ENCODE measurements around the gene ATP10A. TPM values are rescaled to one million over a fixed set of nuclear protein-coding genes. Genes with fewer than 3 reads are reported as not detected.

Gene ATP10A
- total RNA-seq, 4 donors from 2014 or later, result 3.8 to 7.1 (median 5.2) TPM

DNA sequence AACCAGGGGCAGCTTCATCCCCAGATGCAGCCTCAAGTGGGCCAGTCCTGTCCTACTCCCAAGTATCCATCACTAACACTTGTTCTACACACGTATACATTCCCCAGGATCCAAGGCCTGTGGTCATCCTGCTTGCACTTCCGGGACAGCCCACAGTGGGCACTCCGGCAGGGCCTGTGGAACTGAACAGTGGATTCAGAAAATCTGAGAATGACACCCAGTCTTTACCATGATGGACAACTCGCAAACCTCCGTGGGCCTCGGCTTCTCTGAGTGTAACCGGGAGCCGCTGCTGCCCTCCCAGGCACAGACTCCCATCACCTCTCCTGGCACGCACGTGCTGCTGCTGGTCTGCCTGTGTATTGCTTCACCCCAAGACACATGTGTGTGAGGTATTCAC lies 59.6 kb downstream of the ATP10A start:
- 94% methylated on average over 6 of the region's 10 CpGs for WGBS
- DNase-seq (ENCODE audit: low spot score in 2 of 2), result no peak
- no peaks in the 10 kb centered on the region for H3K9me3 ChIP-seq

DNA sequence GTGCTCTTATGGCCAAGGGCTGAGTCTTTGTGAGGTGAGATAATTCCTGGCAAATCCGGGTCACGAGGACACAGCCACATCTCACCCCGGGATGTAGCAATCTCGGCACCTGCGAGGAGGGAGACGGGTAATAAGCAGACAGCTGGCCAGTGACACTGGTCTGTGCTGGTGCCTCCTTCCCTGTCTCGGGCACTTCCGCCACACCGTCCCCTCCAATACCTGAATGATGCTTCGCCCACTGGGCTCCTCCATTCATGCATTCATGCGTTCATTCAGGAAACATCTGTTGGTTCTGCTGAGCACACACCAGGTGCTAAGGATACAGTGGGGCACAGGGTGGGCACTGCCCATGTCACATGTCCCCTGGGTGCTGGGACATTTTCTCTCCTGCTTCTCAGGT lies 60.1 kb downstream of the ATP10A start:
- Histone ChIP-seq H3K27ac (no peak overlapping the region), H3K27me3 (no peaks in the 10 kb centered on the region), H3K36me3 (no peaks in the 10 kb centered on the region), H3K4me3 (no peak overlapping the region), H3K9me3 (no peaks in the 10 kb centered on the region), H3K4me1 (peaks cover 34% of the 10 kb centered on the region)
- WGBS, result 94% methylated on average over 11 of the region's 11 CpGs
- TF ChIP-seq EP300 (IDR thresholded peaks at IDR 0.05) (no peak), POLR2A (IDR thresholded peaks at IDR 0.05) (no peak), POLR2AphosphoS5 (IDR thresholded peaks at IDR 0.05) (no peak)
- TF ChIP-seq, protein P1, sequence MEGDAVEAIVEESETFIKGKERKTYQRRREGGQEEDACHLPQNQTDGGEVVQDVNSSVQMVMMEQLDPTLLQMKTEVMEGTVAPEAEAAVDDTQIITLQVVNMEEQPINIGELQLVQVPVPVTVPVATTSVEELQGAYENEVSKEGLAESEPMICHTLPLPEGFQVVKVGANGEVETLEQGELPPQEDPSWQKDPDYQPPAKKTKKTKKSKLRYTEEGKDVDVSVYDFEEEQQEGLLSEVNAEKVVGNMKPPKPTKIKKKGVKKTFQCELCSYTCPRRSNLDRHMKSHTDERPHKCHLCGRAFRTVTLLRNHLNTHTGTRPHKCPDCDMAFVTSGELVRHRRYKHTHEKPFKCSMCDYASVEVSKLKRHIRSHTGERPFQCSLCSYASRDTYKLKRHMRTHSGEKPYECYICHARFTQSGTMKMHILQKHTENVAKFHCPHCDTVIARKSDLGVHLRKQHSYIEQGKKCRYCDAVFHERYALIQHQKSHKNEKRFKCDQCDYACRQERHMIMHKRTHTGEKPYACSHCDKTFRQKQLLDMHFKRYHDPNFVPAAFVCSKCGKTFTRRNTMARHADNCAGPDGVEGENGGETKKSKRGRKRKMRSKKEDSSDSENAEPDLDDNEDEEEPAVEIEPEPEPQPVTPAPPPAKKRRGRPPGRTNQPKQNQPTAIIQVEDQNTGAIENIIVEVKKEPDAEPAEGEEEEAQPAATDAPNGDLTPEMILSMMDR (IDR thresholded peaks at IDR 0.05), result no peak
- no peak for DNase-seq (ENCODE audit: low spot score in 2 of 2)

More for the DNA sequence above, 59.6 kb downstream of the ATP10A start:
- H3K4me3 ChIP-seq, result no peak overlapping the region
- no peak overlapping the region for H3K27ac ChIP-seq
- H3K4me1 ChIP-seq, result peaks cover 29% of the 10 kb centered on the region
- H3K36me3 ChIP-seq, result no peaks in the 10 kb centered on the region
- H3K27me3 ChIP-seq, result no peaks in the 10 kb centered on the region
- no peak for TF ChIP-seq EP300 (IDR thresholded peaks at IDR 0.05)
- TF ChIP-seq, protein P1 (IDR thresholded peaks at IDR 0.05), result no peak
- no peak for TF ChIP-seq POLR2AphosphoS5 (IDR thresholded peaks at IDR 0.05)
- TF ChIP-seq POLR2A (IDR thresholded peaks at IDR 0.05), result no peak

DNA sequence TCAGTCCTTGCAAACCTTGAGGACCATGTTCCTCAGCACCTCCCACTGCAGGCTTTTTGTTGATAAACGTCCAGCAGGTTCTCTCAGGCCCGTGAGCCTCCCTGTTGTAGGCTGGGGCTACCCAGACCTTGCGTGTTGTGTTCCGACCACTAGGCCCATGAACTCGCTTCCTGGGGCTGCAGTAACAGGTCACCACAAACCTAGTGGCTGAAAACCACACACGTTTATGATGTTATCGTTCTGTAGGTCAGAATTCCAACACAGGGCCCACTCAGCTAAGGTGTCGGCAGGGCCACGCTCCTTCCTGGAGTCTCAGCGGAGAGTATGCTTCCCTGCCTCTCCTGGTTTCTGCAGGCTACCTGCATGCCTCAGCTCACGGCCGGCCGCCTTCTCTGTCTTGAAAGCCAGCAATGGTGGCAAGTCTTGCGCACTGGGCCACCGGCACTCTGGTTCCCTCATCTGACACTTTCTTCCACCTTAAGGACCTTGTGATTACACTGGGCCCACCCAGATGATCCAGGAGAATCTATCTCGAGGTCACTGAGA lies 60.8 kb downstream of the ATP10A start:
- no peaks in the 10 kb centered on the region for H3K36me3 ChIP-seq
- 95% methylated on average over 13 of the region's 16 CpGs for WGBS
- H3K27me3 ChIP-seq, result no peaks in the 10 kb centered on the region
- H3K27ac ChIP-seq, result peak overlapping the region; percentile 63
- H3K4me3 ChIP-seq, result no peak overlapping the region
- TF ChIP-seq, protein P1 (IDR thresholded peaks at IDR 0.05), result no peak
- no peak for TF ChIP-seq POLR2AphosphoS5 (IDR thresholded peaks at IDR 0.05)
- TF ChIP-seq POLR2A (IDR thresholded peaks at IDR 0.05), result no peak
- no peak for TF ChIP-seq EP300 (IDR thresholded peaks at IDR 0.05)
- peaks cover 41% of the 10 kb centered on the region for H3K4me1 ChIP-seq
- H3K9me3 ChIP-seq, result no peaks in the 10 kb centered on the region
- DNase-seq (ENCODE audit: low spot score in 2 of 2), result no peak

DNA sequence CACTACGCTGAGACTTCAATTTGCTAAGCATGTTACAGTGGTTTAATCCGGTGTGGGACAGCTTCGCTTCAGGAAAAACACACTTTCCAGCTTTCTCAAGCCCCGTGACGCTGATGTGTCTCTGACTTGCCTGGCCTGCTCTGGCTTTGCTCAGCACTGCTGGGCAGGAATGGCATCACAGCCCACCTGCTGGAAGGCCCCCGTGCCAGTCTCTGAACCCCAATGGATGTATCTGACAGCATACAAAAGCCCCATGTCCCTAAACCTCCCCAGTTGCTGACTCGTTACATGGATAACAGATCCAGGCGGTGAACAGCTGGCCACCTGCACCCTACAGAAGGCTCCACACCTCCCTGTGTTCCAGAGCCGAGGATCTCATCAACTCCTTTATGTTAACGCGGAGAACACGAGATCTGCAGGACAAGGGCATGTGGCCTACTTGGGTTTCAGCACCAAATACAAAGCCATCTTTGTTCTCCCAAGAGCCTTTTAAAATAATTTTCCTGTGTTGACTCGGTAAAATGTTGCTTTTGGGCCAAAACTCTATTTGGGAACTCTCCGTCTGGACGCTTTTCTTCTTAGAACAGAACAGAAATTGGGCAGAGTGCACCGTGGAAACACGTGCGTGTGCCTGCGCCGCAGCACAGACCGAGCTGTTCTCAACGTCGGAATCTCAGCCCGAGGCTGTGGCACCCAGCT lies 61.4 kb downstream of the ATP10A start:
- peaks cover 43% of the 10 kb centered on the region for H3K4me1 ChIP-seq
- H3K4me3 ChIP-seq, result no peak overlapping the region
- no peaks in the 10 kb centered on the region for H3K27me3 ChIP-seq
- H3K27ac ChIP-seq, result peak overlapping the region; percentile 63
- no peak for DNase-seq (ENCODE audit: low spot score in 2 of 2)
- H3K36me3 ChIP-seq, result no peaks in the 10 kb centered on the region
- 81% methylated on average over 24 of the region's 24 CpGs for WGBS
- TF ChIP-seq POLR2AphosphoS5 (IDR thresholded peaks at IDR 0.05), result no peak
- no peak for TF ChIP-seq POLR2A (IDR thresholded peaks at IDR 0.05)
- TF ChIP-seq, protein P1 (IDR thresholded peaks at IDR 0.05), result no peak
- TF ChIP-seq EP300 (IDR thresholded peaks at IDR 0.05), result no peak
- no peaks in the 10 kb centered on the region for H3K9me3 ChIP-seq

DNA sequence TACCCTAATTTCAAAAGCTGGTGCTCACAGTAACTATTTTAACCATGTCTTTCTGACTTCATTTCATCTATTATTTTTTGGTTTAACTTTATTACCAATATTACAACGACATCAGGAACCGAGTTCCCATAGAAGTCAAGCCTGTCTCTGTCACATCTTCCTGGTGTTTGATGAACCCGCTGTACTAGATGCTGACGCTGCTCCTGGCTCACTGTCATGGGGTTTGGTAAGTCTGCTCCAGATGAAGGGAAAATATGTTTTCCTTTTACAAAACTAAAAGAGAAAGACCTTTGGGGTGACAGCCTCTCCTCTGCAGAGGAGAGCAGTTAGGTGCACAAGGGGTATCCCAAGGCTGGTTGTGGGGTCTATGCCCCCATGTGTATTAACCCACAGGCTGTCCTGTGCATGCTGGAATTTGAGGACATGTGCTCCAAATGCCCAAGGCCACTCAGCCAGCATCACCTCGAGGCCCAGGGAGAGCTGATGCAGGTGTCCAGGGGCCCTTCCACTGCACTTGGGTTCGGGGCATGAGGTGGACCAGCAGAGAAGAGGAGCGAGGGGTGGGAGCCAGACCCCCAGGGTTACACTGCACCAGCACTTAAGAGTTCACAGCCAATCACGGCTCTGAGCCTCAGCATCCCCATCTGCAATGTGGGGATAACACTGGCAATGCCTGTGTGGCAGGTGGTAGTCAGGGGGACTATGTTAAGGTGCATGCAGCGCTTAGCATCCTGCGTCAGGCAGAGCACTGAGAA lies 62.2 kb downstream of the ATP10A start:
- Histone ChIP-seq H3K27ac (no peak overlapping the region), H3K36me3 (no peaks in the 10 kb centered on the region), H3K4me1 (peaks cover 51% of the 10 kb centered on the region), H3K9me3 (no peaks in the 10 kb centered on the region), H3K27me3 (no peaks in the 10 kb centered on the region), H3K4me3 (no peak overlapping the region)
- 75% methylated on average over 9 of the region's 10 CpGs for WGBS
- no peak for DNase-seq (ENCODE audit: low spot score in 2 of 2)
- TF ChIP-seq, protein P1 (IDR thresholded peaks at IDR 0.05), result no peak
- no peak for TF ChIP-seq EP300 (IDR thresholded peaks at IDR 0.05)
- TF ChIP-seq POLR2A (IDR thresholded peaks at IDR 0.05), result no peak
- no peak for TF ChIP-seq POLR2AphosphoS5 (IDR thresholded peaks at IDR 0.05)
